Measurements from ENCODE around the gene SARNP.

Gene SARNP

GRCh38 chr12:55724226-55724939 lies 93.1 kb downstream of the SARNP start:
- no peak for DNase-seq (ENCODE audit: low read depth)

GRCh38 chr12:55723516-55724225 lies 93.9 kb downstream of the SARNP start:
- no peak for DNase-seq (ENCODE audit: low read depth)

GRCh38 chr12:55722948-55723347 lies 94.6 kb downstream of the SARNP start:
- no peak for DNase-seq (ENCODE audit: low read depth)

- DNase-seq (ENCODE audit: low read depth): no peak
Observed at GRCh38 chr12:55721601-55722213, 95.8 kb downstream of the SARNP start.

- DNase-seq (ENCODE audit: low read depth): no peak
Observed at GRCh38 chr12:55720894-55721444, 96.6 kb downstream of the SARNP start.

- DNase-seq (ENCODE audit: low read depth): no peak
Observed at GRCh38 chr12:55720071-55720564, 97.4 kb downstream of the SARNP start, which contains the start of gene RDH5. RDH5 (plus strand) TSS chr12:55720393; CDS start chr12:55721185, 792 bp downstream.

GRCh38 chr12:55719371-55719770 lies 98.2 kb downstream of the SARNP start:
- DNase-seq (ENCODE audit: low read depth): no peak

- DNase-seq (ENCODE audit: low read depth): no peak
Observed at GRCh38 chr12:55718624-55719275, 98.8 kb downstream of the SARNP start.

- DNase-seq (ENCODE audit: low read depth): no peak
Observed at GRCh38 chr12:55718015-55718414, 99.5 kb downstream of the SARNP start.

GRCh38 chr12:55717011-55718007 lies 100.2 kb downstream of the SARNP start:
- DNase-seq (ENCODE audit: low read depth): no peak

- no peak for DNase-seq (ENCODE audit: low read depth)
Observed at GRCh38 chr12:55716582-55716957, 101.0 kb downstream of the SARNP start.

GRCh38 chr12:55715833-55716581 lies 101.5 kb downstream of the SARNP start, which contains the start of gene BLOC1S1:
BLOC1S1 (plus strand) TSS chr12:55716046; CDS start chr12:55716052, 6 bp downstream.
- DNase-seq (ENCODE audit: low read depth): peak; percentile 83

GRCh38 chr12:55715169-55715764 lies 102.3 kb downstream of the SARNP start:
- no peak for DNase-seq (ENCODE audit: low read depth)

GRCh38 chr12:55713721-55714120 lies 103.8 kb downstream of the SARNP start:
- DNase-seq (ENCODE audit: low read depth): no peak

- DNase-seq (ENCODE audit: low read depth): no peak
Observed at GRCh38 chr12:55712700-55713415, 104.7 kb downstream of the SARNP start.

GRCh38 chr12:55711786-55712553 lies 105.6 kb downstream of the SARNP start:
- no peak for DNase-seq (ENCODE audit: low read depth)

- no peak for DNase-seq (ENCODE audit: low read depth)
Observed at GRCh38 chr12:55708695-55709233, 108.8 kb downstream of the SARNP start.
